A549 (cell line): ENCODE measurements around the gene EPB42. TPM values are rescaled to one million over a fixed set of nuclear protein-coding genes. Genes with fewer than 3 reads are reported as not detected.

Experiments used
- ATAC-seq, 2 experiments: fragments of 200-7000 bp in 1 of 2; fragments of >200 bp in 1 of 2; cut with Nextera tagmentation in 1 of 2; cut with Tn5 transposase in 1 of 2; 3 replicates each; pipeline versions ENCODE4 v1.8.0 to v1.9.1; 2018 to 2020; ENCODE audit warnings: mild to moderate bottlenecking in 1 of 2, moderate library complexity in 1 of 2
- CTCF ChIA-PET: fragments of 300-600 bp; sonication (Branson Sonifier 250); formaldehyde crosslinking; extraction: SDS; loops from one replicate; lab custom pipeline; 2021; ENCODE audit warnings: antibody characterized with exemption, inconsistent platforms; lab: Yijun Ruan, JAX
- POLR2A ChIA-PET: fragments of 350-600 bp; formaldehyde crosslinking; extraction: SDS; loops from one replicate; lab custom pipeline; 2021; ENCODE audit warnings: antibody characterized with exemption, inconsistent platforms; lab: Yijun Ruan, JAX
- DNase-seq, 2 experiments: peaks; one replicate each; pipeline versions ENCODE4 v3.0.0 to v3.0.0-alpha.2; 2011 to 2016; ENCODE audit warnings: low read depth in 1 of 2, low spot score in 1 of 2
- FAIRE-seq: peaks from 2 replicates; lab custom pipeline; 2011; peaks lifted over from hg19 to GRCh38; lab: Jason Lieb, UNC
- H3K27ac ChIP-seq, 2 experiments: fragments of >200 bp; sonication (Bioruptor Twin); formaldehyde crosslinking; 3 replicates each; pipeline ENCODE4 v1.5.1; 2016 to 2017
- H3K4me1 ChIP-seq: fragments of >200 bp; sonication (Bioruptor Twin); formaldehyde crosslinking; 3 replicates; pipeline ENCODE4 v1.6.1; 2016
- H3K4me2 ChIP-seq: fragments of >200 bp; sonication (Bioruptor Twin); formaldehyde crosslinking; 3 replicates; pipeline ENCODE4 v1.6.1; 2016
- H3K4me3 ChIP-seq: fragments of >200 bp; sonication (Bioruptor Twin); formaldehyde crosslinking; 3 replicates; pipeline ENCODE4 v1.5.1; 2016
- H3K9me3 ChIP-seq: fragments of >200 bp; sonication (Bioruptor Twin); formaldehyde crosslinking; 3 replicates; pipeline ENCODE4 v1.6.1; 2016
- BHLHE40 ChIP-seq: IDR thresholded peaks from 2 replicates; pipeline ENCODE4 v1.6.1; 2012; ENCODE audit warnings: low read depth, low read length, inconsistent platforms
- CBX2 ChIP-seq: fragments of 200-600 bp; sonication (generic); IDR thresholded peaks from 2 replicates; pipeline ENCODE4 v1.6.1; 2016; ENCODE audit warnings: low read depth, mild to moderate bottlenecking, borderline replicate concordance
- E2F6 ChIP-seq: IDR thresholded peaks from 2 replicates; pipeline ENCODE4 v1.6.1; 2012; ENCODE audit warnings: low read depth, borderline replicate concordance
- EHMT2 ChIP-seq: fragments of 200-600 bp; sonication (generic); IDR thresholded peaks from 2 replicates; pipeline ENCODE4 v1.6.1; 2016; ENCODE audit warnings: antibody characterized with exemption, low read depth, mild to moderate bottlenecking, moderate library complexity
- ESRRA ChIP-seq: fragments of 150-350 bp; IDR thresholded peaks from 2 replicates; pipeline ENCODE4 v1.6.1; 2014; ENCODE audit warnings: mild to moderate bottlenecking, low read length, borderline replicate concordance
- HES2 ChIP-seq: fragments of >200 bp; sonication (Bioruptor Twin); formaldehyde crosslinking; IDR thresholded peaks from 2 replicates; pipeline ENCODE4 v1.6.1; 2016
- HOXA7 ChIP-seq: fragments of 250-450 bp; sonication (Bioruptor Pico); IDR thresholded peaks from 2 replicates; pipeline ENCODE4 v1.5.0; 2020; ENCODE audit warnings: mild to moderate bottlenecking, moderate library complexity
- HOXB13 ChIP-seq: fragments of 250-450 bp; sonication (Bioruptor Pico); IDR thresholded peaks from 2 replicates; pipeline ENCODE4 v1.5.0; 2020; ENCODE audit warnings: low read depth, mild to moderate bottlenecking, moderate library complexity
- MYC ChIP-seq: IDR thresholded peaks from 2 replicates; pipeline ENCODE4 v1.6.1; 2012; ENCODE audit warnings: mild to moderate bottlenecking, inconsistent platforms, low read length, improper control_type of control experiment, borderline replicate concordance
- NR3C1 ChIP-seq: fragments of >200 bp; sonication (Bioruptor Twin); formaldehyde crosslinking; IDR thresholded peaks from 3 replicates; pipeline ENCODE4 v1.6.1; 2017
- PBX3 ChIP-seq: IDR thresholded peaks from 2 replicates; pipeline ENCODE4 v1.6.1; 2012
- RAD21 ChIP-seq, 2 experiments: fragments of >200 bp in 1 of 2; sonication (Bioruptor Twin) in 1 of 2; formaldehyde crosslinking in 1 of 2; IDR thresholded peaks in 1 of 2; conservative IDR thresholded peaks in 1 of 2; 2 replicates in 1 of 2; 3 replicates in 1 of 2; pipeline ENCODE4 v1.6.1; 2012 to 2018; ENCODE audit warnings: inconsistent platforms in 1 of 2
- RFX5 ChIP-seq: fragments of 450-650 bp; IDR thresholded peaks from 2 replicates; pipeline ENCODE4 v1.7.1; 2014; ENCODE audit warnings: antibody characterized with exemption, mild to moderate bottlenecking, moderate library complexity
- SREBF2 ChIP-seq: fragments of 450-650 bp; IDR thresholded peaks from 2 replicates; pipeline ENCODE4 v1.6.1; 2014; ENCODE audit warnings: mild to moderate bottlenecking, moderate library complexity
- ZC3H11A ChIP-seq: fragments of 450-650 bp; IDR thresholded peaks from 2 replicates; pipeline ENCODE4 v1.6.1; 2014; ENCODE audit warnings: antibody characterized with exemption, mild to moderate bottlenecking
- ZNF302 ChIP-seq: fragments of 250-450 bp; sonication (Bioruptor Pico); IDR thresholded peaks from 2 replicates; pipeline ENCODE4 v1.9.0; 2021; ENCODE audit warnings: inconsistent platforms, mild to moderate bottlenecking, moderate library complexity
- WGBS: methylation state at CpG from one replicate; pipeline ENCODE4 v1.1.6; 2017; ENCODE audit errors: missing lambda C conversion rate; 5-methylcytosine and 5-hydroxymethylcytosine counted together
- polyA plus RNA-seq, 4 experiments: library from polyadenylated mRNA; depleted of rRNA in 3 of 4; stranded (reverse); fragments of >200 nt; fragmentation: RNase III in 1 of 4; extraction: RNeasy Plus Mini Kit Qiagen cat#74134 plus additional on column Dnase treatment in 1 of 4; gene quantifications; 2 replicates in 3 of 4; 3 replicates in 1 of 4; pipeline ENCODE4 v1.2.3, GENCODE V29; 2011 to 2017
- TF ChIP-seq, protein P1 (sequence below): fragments of 200-600 bp; sonication (generic); IDR thresholded peaks from 2 replicates; pipeline ENCODE4 v1.6.1; 2016; ENCODE audit warnings: antibody characterized with exemption, mild to moderate bottlenecking, moderate library complexity
- TF ChIP-seq, protein P2 (sequence below): fragments of >200 bp; sonication (Bioruptor Twin); formaldehyde crosslinking; IDR thresholded peaks from 3 replicates; pipeline ENCODE4 v1.6.1; 2016

Gene EPB42
- polyA plus RNA-seq, 2 of the 4 experiments (the other 2 are of a cell fraction) = not detected

- no peak for TF ChIP-seq NR3C1
- no peak for TF ChIP-seq ESRRA
- no peak for TF ChIP-seq RFX5
These were observed 31.0 kb upstream of the EPB42 start (continued) for GRCh38 chr15:43251871-43252250.

GRCh38 chr15:43251185-43251870 is 30.5 kb upstream of the EPB42 start:
- DNase-seq = no peak

GRCh38 chr15:43250785-43251184 is 30.0 kb upstream of the EPB42 start:
- ATAC-seq = no peak
- POLR2A ChIA-PET = no interaction called here
- no peak for FAIRE-seq

More at GRCh38 chr15:43251185-43251870, 30.5 kb upstream of the EPB42 start:
- FAIRE-seq (no peak), ATAC-seq (no peak)
- ChIA-PET POLR2A (no interaction called here), CTCF (interaction anchor here (2.8 kb wide), 1 partner anchor 34 kb away, joined by 18 read pairs; no protein-coding TSS in a partner anchor)
- no peak overlapping the region for H3K4me3 ChIP-seq
- TF ChIP-seq HOXB13 (CRISPR knock-in tag) = no peak
- TF ChIP-seq ZNF302 (CRISPR knock-in tag) = no peak
- TF ChIP-seq HOXA7 (CRISPR knock-in tag) = no peak
- no peak for TF ChIP-seq PBX3
- no peak for TF ChIP-seq SREBF2
- TF ChIP-seq MYC = no peak
- TF ChIP-seq, protein P1, sequence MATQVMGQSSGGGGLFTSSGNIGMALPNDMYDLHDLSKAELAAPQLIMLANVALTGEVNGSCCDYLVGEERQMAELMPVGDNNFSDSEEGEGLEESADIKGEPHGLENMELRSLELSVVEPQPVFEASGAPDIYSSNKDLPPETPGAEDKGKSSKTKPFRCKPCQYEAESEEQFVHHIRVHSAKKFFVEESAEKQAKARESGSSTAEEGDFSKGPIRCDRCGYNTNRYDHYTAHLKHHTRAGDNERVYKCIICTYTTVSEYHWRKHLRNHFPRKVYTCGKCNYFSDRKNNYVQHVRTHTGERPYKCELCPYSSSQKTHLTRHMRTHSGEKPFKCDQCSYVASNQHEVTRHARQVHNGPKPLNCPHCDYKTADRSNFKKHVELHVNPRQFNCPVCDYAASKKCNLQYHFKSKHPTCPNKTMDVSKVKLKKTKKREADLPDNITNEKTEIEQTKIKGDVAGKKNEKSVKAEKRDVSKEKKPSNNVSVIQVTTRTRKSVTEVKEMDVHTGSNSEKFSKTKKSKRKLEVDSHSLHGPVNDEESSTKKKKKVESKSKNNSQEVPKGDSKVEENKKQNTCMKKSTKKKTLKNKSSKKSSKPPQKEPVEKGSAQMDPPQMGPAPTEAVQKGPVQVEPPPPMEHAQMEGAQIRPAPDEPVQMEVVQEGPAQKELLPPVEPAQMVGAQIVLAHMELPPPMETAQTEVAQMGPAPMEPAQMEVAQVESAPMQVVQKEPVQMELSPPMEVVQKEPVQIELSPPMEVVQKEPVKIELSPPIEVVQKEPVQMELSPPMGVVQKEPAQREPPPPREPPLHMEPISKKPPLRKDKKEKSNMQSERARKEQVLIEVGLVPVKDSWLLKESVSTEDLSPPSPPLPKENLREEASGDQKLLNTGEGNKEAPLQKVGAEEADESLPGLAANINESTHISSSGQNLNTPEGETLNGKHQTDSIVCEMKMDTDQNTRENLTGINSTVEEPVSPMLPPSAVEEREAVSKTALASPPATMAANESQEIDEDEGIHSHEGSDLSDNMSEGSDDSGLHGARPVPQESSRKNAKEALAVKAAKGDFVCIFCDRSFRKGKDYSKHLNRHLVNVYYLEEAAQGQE = no peak
- no peak for TF ChIP-seq E2F6
- TF ChIP-seq HES2 = no peak
- TF ChIP-seq RAD21 (conservative IDR thresholded peaks at IDR 0.05 in 1 of 2, IDR thresholded peaks at IDR 0.05 in 1 of 2) = no peak
- TF ChIP-seq ZC3H11A = no peak
- TF ChIP-seq RFX5 = no peak
- no peak for TF ChIP-seq CBX2
- TF ChIP-seq BHLHE40 = no peak
- no peaks in the 10 kb centered on the region for H3K4me1 ChIP-seq
- H3K27ac ChIP-seq = no peak overlapping the region
- H3K9me3 ChIP-seq = no peaks in the 10 kb centered on the region
- H3K4me2 ChIP-seq = no peak overlapping the region
- WGBS = 58% methylated on average over 8 of the region's 8 CpGs

More at GRCh38 chr15:43250785-43251184, 30.0 kb upstream of the EPB42 start:
- WGBS = 36% methylated on average over 2 of the region's 2 CpGs
- CTCF ChIA-PET = interaction anchor here (2.8 kb wide), 1 partner anchor 34 kb away, joined by 18 read pairs; no protein-coding TSS in a partner anchor
- TF ChIP-seq E2F6 (no peak), RFX5 (no peak), MYC (no peak), RAD21 (conservative IDR thresholded peaks at IDR 0.05 in 1 of 2, IDR thresholded peaks at IDR 0.05 in 1 of 2) (no peak), EHMT2 (no peak)
- TF ChIP-seq, protein P2, sequence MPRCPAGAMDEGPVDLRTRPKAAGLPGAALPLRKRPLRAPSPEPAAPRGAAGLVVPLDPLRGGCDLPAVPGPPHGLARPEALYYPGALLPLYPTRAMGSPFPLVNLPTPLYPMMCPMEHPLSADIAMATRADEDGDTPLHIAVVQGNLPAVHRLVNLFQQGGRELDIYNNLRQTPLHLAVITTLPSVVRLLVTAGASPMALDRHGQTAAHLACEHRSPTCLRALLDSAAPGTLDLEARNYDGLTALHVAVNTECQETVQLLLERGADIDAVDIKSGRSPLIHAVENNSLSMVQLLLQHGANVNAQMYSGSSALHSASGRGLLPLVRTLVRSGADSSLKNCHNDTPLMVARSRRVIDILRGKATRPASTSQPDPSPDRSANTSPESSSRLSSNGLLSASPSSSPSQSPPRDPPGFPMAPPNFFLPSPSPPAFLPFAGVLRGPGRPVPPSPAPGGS = no peak
- no peak overlapping the region for H3K4me3 ChIP-seq
- no peak for DNase-seq
- no peak overlapping the region for H3K4me2 ChIP-seq
- no peaks in the 10 kb centered on the region for H3K9me3 ChIP-seq
- no peak overlapping the region for H3K27ac ChIP-seq
- no peaks in the 10 kb centered on the region for H3K4me1 ChIP-seq
